ENCODE measurements around the gene RNF207. TPM values are rescaled to one million over a fixed set of nuclear protein-coding genes. Genes with fewer than 3 reads are reported as not detected.

RNF207 gene
- total and polyA plus RNA-seq, 4 donors: 11.4 to 32.2 (median 12.9) TPM

GRCh38 chr1:6199298-6200187, 6.4 kb upstream of the RNF207 start, which contains the start of gene RPL22:
Gene RPL22, minus strand, starts transcription at chr1:6199595. Its CDS starts 22 bp downstream, at chr1:6199573.
- Histone ChIP-seq H3K27me3 (ENCODE audit: control insufficient read depth, insufficient read depth, low read length) (no peaks in the 10 kb centered on the region), H3K36me3 (ENCODE audit: control insufficient read depth, insufficient read depth, low read length) (peaks cover 25% of the 10 kb centered on the region), H3K4me1 (ENCODE audit: control insufficient read depth, insufficient read depth, low read length) (peaks cover 10% of the 10 kb centered on the region), H3K9me3 (ENCODE audit: control insufficient read depth, insufficient read depth, low read length) (no peaks in the 10 kb centered on the region), H3K4me3 (ENCODE audit: low read depth, low read length) (peak within 1 kb of the TSS; percentile 95), H3K27ac (ENCODE audit: low read depth, low read length) (peak within 1 kb of the TSS; percentile 83)
- WGBS (ENCODE audit: insufficient coverage): under 1% methylated on average over 48 of the region's 53 CpGs
- peak; percentile 97 to 100 (median 99) for DNase-seq (ENCODE audit: low read depth in 4 of 6, low spot score in 6 of 6)

- peaks cover 18% of the 10 kb centered on the region for H3K36me3 ChIP-seq (ENCODE audit: control insufficient read depth, insufficient read depth, low read length)
- peak in 1 of 6 donors; percentile 17 for DNase-seq (ENCODE audit: low read depth in 4 of 6, low spot score in 6 of 6)
- H3K4me3 ChIP-seq (ENCODE audit: low read depth, low read length): peak overlapping the region; percentile 95
- H3K27ac ChIP-seq (ENCODE audit: low read depth, low read length): peak overlapping the region; percentile 83
- WGBS (ENCODE audit: insufficient coverage): 61% methylated on average over 10 of the region's 10 CpGs
- H3K4me1 ChIP-seq (ENCODE audit: control insufficient read depth, insufficient read depth, low read length): peaks cover 16% of the 10 kb centered on the region
- no peaks in the 10 kb centered on the region for H3K9me3 ChIP-seq (ENCODE audit: control insufficient read depth, insufficient read depth, low read length)
- peaks cover 3% of the 10 kb centered on the region for H3K27me3 ChIP-seq (ENCODE audit: control insufficient read depth, insufficient read depth, low read length)
These were observed 5.6 kb upstream of the RNF207 start for GRCh38 chr1:6200188-6200809.

- H3K27me3 ChIP-seq (ENCODE audit: control insufficient read depth, insufficient read depth, low read length): peaks cover 23% of the 10 kb centered on the region
- peaks cover 32% of the 10 kb centered on the region for H3K4me1 ChIP-seq (ENCODE audit: control insufficient read depth, insufficient read depth, low read length)
- H3K27ac ChIP-seq (ENCODE audit: low read depth, low read length): no peak overlapping the region
- no peak for DNase-seq (ENCODE audit: low read depth in 4 of 6, low spot score in 6 of 6)
- peaks cover 1% of the 10 kb centered on the region for H3K36me3 ChIP-seq (ENCODE audit: control insufficient read depth, insufficient read depth, low read length)
- H3K9me3 ChIP-seq (ENCODE audit: control insufficient read depth, insufficient read depth, low read length): no peaks in the 10 kb centered on the region
- H3K4me3 ChIP-seq (ENCODE audit: low read depth, low read length): no peak overlapping the region
- 96% methylated on average over 6 of the region's 7 CpGs for WGBS (ENCODE audit: insufficient coverage)
These were observed 3.7 kb upstream of the RNF207 start for GRCh38 chr1:6202256-6202655.

- no peak for DNase-seq (ENCODE audit: low read depth in 4 of 6, low spot score in 6 of 6)
- Histone ChIP-seq H3K4me3 (ENCODE audit: low read depth, low read length) (peak overlapping the region; percentile 36), H3K27ac (ENCODE audit: low read depth, low read length) (no peak overlapping the region), H3K27me3 (ENCODE audit: control insufficient read depth, insufficient read depth, low read length) (peaks cover 37% of the 10 kb centered on the region), H3K9me3 (ENCODE audit: control insufficient read depth, insufficient read depth, low read length) (no peaks in the 10 kb centered on the region), H3K4me1 (ENCODE audit: control insufficient read depth, insufficient read depth, low read length) (peaks cover 46% of the 10 kb centered on the region), H3K36me3 (ENCODE audit: control insufficient read depth, insufficient read depth, low read length) (peaks cover 18% of the 10 kb centered on the region)
- 9% methylated on average over 25 of the region's 25 CpGs for WGBS (ENCODE audit: insufficient coverage)
These were observed 569 bp downstream of the RNF207 start for GRCh38 chr1:6206520-6206855.

- Histone ChIP-seq H3K4me1 (ENCODE audit: control insufficient read depth, insufficient read depth, low read length) (peaks cover 46% of the 10 kb centered on the region), H3K9me3 (ENCODE audit: control insufficient read depth, insufficient read depth, low read length) (no peaks in the 10 kb centered on the region), H3K36me3 (ENCODE audit: control insufficient read depth, insufficient read depth, low read length) (peaks cover 25% of the 10 kb centered on the region), H3K27ac (ENCODE audit: low read depth, low read length) (no peak overlapping the region), H3K27me3 (ENCODE audit: control insufficient read depth, insufficient read depth, low read length) (peaks cover 37% of the 10 kb centered on the region), H3K4me3 (ENCODE audit: low read depth, low read length) (no peak overlapping the region)
- no peak for DNase-seq (ENCODE audit: low read depth in 4 of 6, low spot score in 6 of 6)
- 68% methylated on average over 19 of the region's 19 CpGs for WGBS (ENCODE audit: insufficient coverage)
These were observed 1.4 kb downstream of the RNF207 start for GRCh38 chr1:6207075-6207885.

- Histone ChIP-seq H3K27ac (ENCODE audit: low read depth, low read length) (no peak overlapping the region), H3K36me3 (ENCODE audit: control insufficient read depth, insufficient read depth, low read length) (peaks cover 32% of the 10 kb centered on the region), H3K4me1 (ENCODE audit: control insufficient read depth, insufficient read depth, low read length) (peaks cover 46% of the 10 kb centered on the region), H3K27me3 (ENCODE audit: control insufficient read depth, insufficient read depth, low read length) (peaks cover 37% of the 10 kb centered on the region), H3K9me3 (ENCODE audit: control insufficient read depth, insufficient read depth, low read length) (no peaks in the 10 kb centered on the region), H3K4me3 (ENCODE audit: low read depth, low read length) (no peak overlapping the region)
- no peak for DNase-seq (ENCODE audit: low read depth in 4 of 6, low spot score in 6 of 6)
- WGBS (ENCODE audit: insufficient coverage): 67% methylated on average over 6 of the region's 10 CpGs
These were observed 2.0 kb downstream of the RNF207 start for GRCh38 chr1:6207921-6208320.

- DNase-seq (ENCODE audit: low read depth in 4 of 6, low spot score in 6 of 6): peak in 3 of 6 donors; percentile 55 to 89 (median 84)
These were observed 3.1 kb downstream of the RNF207 start for GRCh38 chr1:6208723-6209660.

GRCh38 chr1:6209661-6210580, 4.0 kb downstream of the RNF207 start:
- peak in 1 of 6 donors; percentile 5 for DNase-seq (ENCODE audit: low read depth in 4 of 6, low spot score in 6 of 6)
- peak overlapping the region; percentile 22 for H3K4me3 ChIP-seq (ENCODE audit: low read depth, low read length)
- peaks cover 34% of the 10 kb centered on the region for H3K27me3 ChIP-seq (ENCODE audit: control insufficient read depth, insufficient read depth, low read length)
- no peaks in the 10 kb centered on the region for H3K9me3 ChIP-seq (ENCODE audit: control insufficient read depth, insufficient read depth, low read length)
- peaks cover 41% of the 10 kb centered on the region for H3K36me3 ChIP-seq (ENCODE audit: control insufficient read depth, insufficient read depth, low read length)
- H3K27ac ChIP-seq (ENCODE audit: low read depth, low read length): no peak overlapping the region
- H3K4me1 ChIP-seq (ENCODE audit: control insufficient read depth, insufficient read depth, low read length): peaks cover 43% of the 10 kb centered on the region
- 74% methylated on average over 14 of the region's 17 CpGs for WGBS (ENCODE audit: insufficient coverage)

More at GRCh38 chr1:6208723-6209660, 3.1 kb downstream of the RNF207 start:
- no peaks in the 10 kb centered on the region for H3K9me3 ChIP-seq (ENCODE audit: control insufficient read depth, insufficient read depth, low read length)
- H3K27ac ChIP-seq (ENCODE audit: low read depth, low read length): no peak overlapping the region
- H3K4me3 ChIP-seq (ENCODE audit: low read depth, low read length): peak overlapping the region; percentile 22
- H3K27me3 ChIP-seq (ENCODE audit: control insufficient read depth, insufficient read depth, low read length): peaks cover 37% of the 10 kb centered on the region
- peaks cover 39% of the 10 kb centered on the region for H3K36me3 ChIP-seq (ENCODE audit: control insufficient read depth, insufficient read depth, low read length)
- under 1% methylated on average over 99 of the region's 99 CpGs for WGBS (ENCODE audit: insufficient coverage)
- H3K4me1 ChIP-seq (ENCODE audit: control insufficient read depth, insufficient read depth, low read length): peaks cover 46% of the 10 kb centered on the region
